Pancreas (tissue), 10 donors: ENCODE measurements around the gene LYG1. TPM values are rescaled to one million over a fixed set of nuclear protein-coding genes. Genes with fewer than 3 reads are reported as not detected.
"Not testable (repeated sequence)": the region's sequence is repeated elsewhere in the genome, so short reads cannot be mapped to it uniquely, and the experiment has no call there.

Experiments
- ATAC-seq, 4 donors: fragments of 200-7000 bp; cut with Tn5 transposase; one replicate each; pipeline versions ENCODE4 v1.8.0 to v1.9.1; 2020; ENCODE audit warnings: mild to moderate bottlenecking in 4 of 4, moderate library complexity in 4 of 4
- DNase-seq, 6 donors: peaks; one replicate each; pipeline ENCODE4 v3.0.0-alpha.2; 2020
- FAIRE-seq: peaks from 2 replicates; lab custom pipeline; 2012; peaks lifted over from hg19 to GRCh38; lab: Jason Lieb, UNC
- H3K27ac ChIP-seq, 4 donors: fragments of 200-600 bp; sonication (generic); 1 replicate in 3 of 4; 2 replicates in 1 of 4; pipeline versions ENCODE4 v1.5.0 to v1.8.0; 2020
- H3K27me3 ChIP-seq, 4 donors: fragments of 200-600 bp; one replicate each; pipeline ENCODE4 v1.8.0; 2021
- H3K36me3 ChIP-seq, 3 donors: fragments of 200-600 bp; sonication (generic) in 1 of 3; one replicate each; pipeline versions ENCODE4 v1.5.0 to v1.8.0; 2020 to 2021
- H3K4me1 ChIP-seq, 3 donors: fragments of 200-600 bp; one replicate each; pipeline ENCODE4 v1.8.0; 2021
- H3K4me3 ChIP-seq, 4 donors: fragments of 200-600 bp; sonication (generic) in 2 of 4; one replicate each; pipeline versions ENCODE4 v1.5.0 to v1.8.0; 2020 to 2021
- H3K9me3 ChIP-seq, 4 donors: fragments of 200-600 bp; one replicate each; pipeline ENCODE4 v1.8.0; 2021
- CTCF ChIP-seq, 4 donors: fragments of 200-600 bp; sonication (generic) in 3 of 4; IDR thresholded peaks; one replicate each; pipeline versions ENCODE4 v1.5.0 to v1.8.0; 2021; ENCODE audit warnings: antibody characterized with exemption in 4 of 4
- WGBS, 2 donors: extraction: QIAGEN DNeasy Blood & Tissue Kit; methylation state at CpG; one replicate each; pipeline ENCODE4 v1.1.7; 2013; 5-methylcytosine and 5-hydroxymethylcytosine counted together
- intact Hi-C, 3 donors: fragments of 100-400 bp; cut with DNase I; formaldehyde crosslinking; loops; one replicate each; pipeline versions ENCODE4 v1.11.1 to v1.14.2; 2022
- polyA plus RNA-seq, 2 donors: library from polyadenylated mRNA; stranded (reverse); fragments of 200-250 nt; gene quantifications; one replicate each; pipeline ENCODE4 v1.2.3, GENCODE V29; 2013
- total RNA-seq, 6 donors: library from RNA; stranded (reverse); fragmentation: NEBNext Ultra II Directional in 4 of 6; extraction: Animal tissue kit (Norgen Biotek cat#: 25700) in 4 of 6; gene quantifications; one replicate each; pipeline versions ENCODE4 v1.2.1 to v1.2.4, GENCODE V29; 2021 to 2023
- donor health status: healthy with polysubstance abuse.
- donor health status: DM: no; HTN: no; CAD: no; lungs with moderate emphysema.
- donor health status: DM: no; HTN: no; CAD: no.
- donor health status: control.
- donor health status: control.
- donor health status: Bipolar disorder and iron deficiency.
- donor health status: DM: yes; HTN: yes; CAD: no.
- donor health status: DM: no; HTN: no; CAD: no.
- donor health status: DM: no; HTN: no; CAD: no.
- donor health status: DM: yes; HTN: yes; CAD: no.

LYG1 gene
- under 1 TPM in 4 of 6 donors, not detected in 2; 0.17 to 0.75 (median 0.30) TPM for total RNA-seq
- 1 to 10 TPM; 2.9 to 3.0 TPM for polyA plus RNA-seq

GRCh38 chr2:99301097-99301496, at the start of gene LYG1:
TSS of gene LYG1 (minus strand) at chr2:99301197. CDS start at chr2:99295670, 5,527 bp downstream.
- H3K27ac ChIP-seq, H3K27me3 ChIP-seq, DNase-seq, H3K4me3 ChIP-seq, ATAC-seq, H3K9me3 ChIP-seq, H3K36me3 ChIP-seq, H3K4me1 ChIP-seq, intact Hi-C loops, FAIRE-seq: not testable (repeated sequence)
- WGBS, 2 donors, result 53 to 64% methylated on average over 2 of the region's 2 CpGs

- no peak for DNase-seq
- intact Hi-C loops, result no loop called here
- Histone ChIP-seq H3K4me1 (peaks cover 0 to 5% (median 0%) of the 10 kb centered on the region in 3 donors), H3K27ac (no peak overlapping the region), H3K9me3 (no peaks in the 10 kb centered on the region), H3K27me3 (no peaks in the 10 kb centered on the region), H3K36me3 (no peaks in the 10 kb centered on the region), H3K4me3 (no peak overlapping the region)
- TF ChIP-seq CTCF (IDR thresholded peaks at IDR 0.05), result no peak
- FAIRE-seq, result no peak
- ATAC-seq, result no peak
Observed at GRCh38 chr2:99350194-99350593, 49.2 kb upstream of the LYG1 start.

- Histone ChIP-seq H3K4me3 (no peak overlapping the region), H3K36me3 (no peaks in the 10 kb centered on the region), H3K4me1 (peaks cover 0 to 5% (median 0%) of the 10 kb centered on the region in 3 donors), H3K27ac (no peak overlapping the region), H3K27me3 (no peaks in the 10 kb centered on the region), H3K9me3 (no peaks in the 10 kb centered on the region)
- FAIRE-seq, result no peak
- no peak for ATAC-seq
- TF ChIP-seq CTCF (IDR thresholded peaks at IDR 0.05), result no peak
- intact Hi-C loops, result no loop called here
- 87 to 94% methylated on average over 3 of the region's 3 CpGs for WGBS, 2 donors
- DNase-seq, result no peak
Observed at GRCh38 chr2:99348173-99348572, 47.2 kb upstream of the LYG1 start.

GRCh38 chr2:99346218-99346617, 45.2 kb upstream of the LYG1 start:
- no peaks in the 10 kb centered on the region for H3K9me3 ChIP-seq
- no peak overlapping the region for H3K4me3 ChIP-seq
- no peak overlapping the region for H3K27ac ChIP-seq
- no peak for ATAC-seq
- TF ChIP-seq CTCF (IDR thresholded peaks at IDR 0.05), result no peak
- H3K36me3 ChIP-seq, result no peaks in the 10 kb centered on the region
- no peak for DNase-seq
- intact Hi-C loops, result no loop called here
- H3K4me1 ChIP-seq, result peaks cover 0 to 12% (median 5%) of the 10 kb centered on the region in 3 donors
- no peak for FAIRE-seq
- H3K27me3 ChIP-seq, result no peaks in the 10 kb centered on the region

- ATAC-seq, H3K27me3 ChIP-seq, H3K9me3 ChIP-seq, H3K27ac ChIP-seq, H3K4me3 ChIP-seq, DNase-seq, intact Hi-C loops, FAIRE-seq, H3K36me3 ChIP-seq: not testable (repeated sequence)
- peaks cover 1 to 15% (median 8%) of the 10 kb centered on the region in 3 donors for H3K4me1 ChIP-seq
- 97 to 99% methylated on average over 7 of the region's 7 CpGs for WGBS, 2 donors
Observed at GRCh38 chr2:99345446-99345845, 44.4 kb upstream of the LYG1 start.

- no peak for TF ChIP-seq CTCF (IDR thresholded peaks at IDR 0.05)
- Histone ChIP-seq H3K27ac (no peak overlapping the region), H3K36me3 (no peaks in the 10 kb centered on the region), H3K4me1 (peaks cover 3 to 24% (median 15%) of the 10 kb centered on the region in 3 donors), H3K4me3 (no peak overlapping the region), H3K9me3 (no peaks in the 10 kb centered on the region), H3K27me3 (no peaks in the 10 kb centered on the region)
- FAIRE-seq, result no peak
- ATAC-seq, result no peak
- DNase-seq, result no peak
- intact Hi-C loops, result no loop called here
- WGBS, 2 donors, result 87 to 90% methylated on average over 2 of the region's 2 CpGs
Observed at GRCh38 chr2:99342536-99342935, 41.5 kb upstream of the LYG1 start.
